Measurements from ENCODE around the gene LRRC3B.

LRRC3B gene

GRCh38 chr3:26631390-26631738, 8.8 kb downstream of the LRRC3B start:
- no peak for DNase-seq (ENCODE audit: low read depth)

- DNase-seq (ENCODE audit: low read depth): no peak
Observed at GRCh38 chr3:26634601-26635000, 12.0 kb downstream of the LRRC3B start.

- DNase-seq (ENCODE audit: low read depth): no peak
Observed at GRCh38 chr3:26636096-26636727, 13.6 kb downstream of the LRRC3B start.

- DNase-seq (ENCODE audit: low read depth): no peak
Observed at GRCh38 chr3:26637698-26638097, 15.1 kb downstream of the LRRC3B start.

GRCh38 chr3:26638113-26638512, 15.5 kb downstream of the LRRC3B start:
- DNase-seq (ENCODE audit: low read depth): no peak

GRCh38 chr3:26639339-26639738, 16.8 kb downstream of the LRRC3B start:
- DNase-seq (ENCODE audit: low read depth): no peak

- DNase-seq (ENCODE audit: low read depth): no peak
Observed at GRCh38 chr3:26647078-26647477, 24.5 kb downstream of the LRRC3B start.

GRCh38 chr3:26648461-26648860, 25.9 kb downstream of the LRRC3B start:
- DNase-seq (ENCODE audit: low read depth): no peak

- no peak for DNase-seq (ENCODE audit: low read depth)
Observed at GRCh38 chr3:26652164-26652563, 29.6 kb downstream of the LRRC3B start.

GRCh38 chr3:26653811-26654425, 31.3 kb downstream of the LRRC3B start:
- DNase-seq (ENCODE audit: low read depth): no peak

- DNase-seq (ENCODE audit: low read depth): no peak
Observed at GRCh38 chr3:26655231-26655630, 32.7 kb downstream of the LRRC3B start.

GRCh38 chr3:26657348-26657976, 34.9 kb downstream of the LRRC3B start:
- no peak for DNase-seq (ENCODE audit: low read depth)

GRCh38 chr3:26668171-26668570, 45.6 kb downstream of the LRRC3B start:
- no peak for DNase-seq (ENCODE audit: low read depth)

- DNase-seq (ENCODE audit: low read depth): no peak
Observed at GRCh38 chr3:26668696-26669095, 46.1 kb downstream of the LRRC3B start.

GRCh38 chr3:26675336-26675735, 52.8 kb downstream of the LRRC3B start:
- no peak for DNase-seq (ENCODE audit: low read depth)

- no peak for DNase-seq (ENCODE audit: low read depth)
Observed at GRCh38 chr3:26681632-26682031, 59.1 kb downstream of the LRRC3B start.

- DNase-seq (ENCODE audit: low read depth): no peak
Observed at GRCh38 chr3:26682406-26682805, 59.8 kb downstream of the LRRC3B start.

GRCh38 chr3:26683902-26684301, 61.3 kb downstream of the LRRC3B start:
- DNase-seq (ENCODE audit: low read depth): no peak

- DNase-seq (ENCODE audit: low read depth): no peak
Observed at GRCh38 chr3:26687466-26687865, 64.9 kb downstream of the LRRC3B start.

- DNase-seq (ENCODE audit: low read depth): no peak
Observed at GRCh38 chr3:26699553-26699952, 77.0 kb downstream of the LRRC3B start.

- DNase-seq (ENCODE audit: low read depth): no peak
Observed at GRCh38 chr3:26703519-26703918, 80.9 kb downstream of the LRRC3B start.

GRCh38 chr3:26704736-26705135, 82.2 kb downstream of the LRRC3B start:
- no peak for DNase-seq (ENCODE audit: low read depth)

- DNase-seq (ENCODE audit: low read depth): no peak
Observed at GRCh38 chr3:26708501-26708900, 85.9 kb downstream of the LRRC3B start.
